ENCODE data around the gene SAT1. TPM values are rescaled to one million over a fixed set of nuclear protein-coding genes. Genes with fewer than 3 reads are reported as not detected.

The SAT1 gene
- total and polyA plus RNA-seq, 10 of the 15 experiments (the other 5 are each of a cell fraction or from before 2014, with no cell fraction given) = 42.2 to 234 (median 60.4) TPM

- TF ChIP-seq E2F4 (IDR thresholded peaks at IDR 0.05; ENCODE audit: low read depth, low read length) (0 out of 2 replicates have a peak, but pooled peaks have one; percentile 45), REST (IDR thresholded peaks at IDR 0.05; ENCODE audit: low read depth, low read length) (no peak), RCOR1 (conservative IDR thresholded peaks at IDR 0.05; ENCODE audit: low read depth, low read length) (no peak), SUPT20H (IDR thresholded peaks at IDR 0.05; ENCODE audit: borderline replicate concordance, control insufficient read depth, low read depth, low read length) (no peak), ZZZ3 (IDR thresholded peaks at IDR 0.05; ENCODE audit: control insufficient read depth, insufficient read length, low read depth) (no peak), ATF3 (IDR thresholded peaks at IDR 0.05; ENCODE audit: borderline replicate concordance, extremely low read depth, low read depth, low read length) (no peak)
Measured at GRCh38 chrX:23782863-23783588, at the start of gene SAT1 (continued).
